Gastroesophageal sphincter (tissue), 3 donors: Measurements from ENCODE around the gene IL24.

Source experiments
- CTCF ChIP-seq, 4 experiments: fragments of 200-600 bp in 2 of 4; fragments of 450-650 bp in 2 of 4; sonication (generic) in 1 of 4; IDR thresholded peaks; one replicate each; pipeline ENCODE4 v1.5.1; 2017 to 2019; ENCODE audit warnings: antibody characterized with exemption in 4 of 4, mild to moderate bottlenecking in 2 of 4, moderate library complexity in 2 of 4
- EP300 ChIP-seq: sonication (generic); formaldehyde crosslinking; IDR thresholded peaks from one replicate; pipeline ENCODE4 v1.6.1; 2017; ENCODE audit warnings: antibody characterized with exemption, mild to moderate bottlenecking
- POLR2A ChIP-seq, 2 donors: fragments of 450-650 bp; IDR thresholded peaks; one replicate each; pipeline ENCODE4 v1.6.1; 2017; ENCODE audit warnings: antibody characterized with exemption in 2 of 2, mild to moderate bottlenecking in 2 of 2, moderate library complexity in 1 of 2
- POLR2AphosphoS5 ChIP-seq: sonication (generic); formaldehyde crosslinking; IDR thresholded peaks from one replicate; pipeline ENCODE4 v1.6.1; 2017; ENCODE audit warnings: antibody characterized with exemption

- TF ChIP-seq CTCF (IDR thresholded peaks at IDR 0.05) = no peak
- TF ChIP-seq EP300 = no peak
- TF ChIP-seq POLR2A (IDR thresholded peaks at IDR 0.05) = no peak
- TF ChIP-seq POLR2AphosphoS5 = no peak
Observed at GRCh38 chr1:206875752-206876377, 21.4 kb upstream of the IL24 start.
